ENCODE data around the gene GALNT17.
"Not testable (repeated sequence)": the region's sequence is repeated elsewhere in the genome, so short reads cannot be mapped to it uniquely, and the experiment has no call there.

Gene GALNT17

DNA sequence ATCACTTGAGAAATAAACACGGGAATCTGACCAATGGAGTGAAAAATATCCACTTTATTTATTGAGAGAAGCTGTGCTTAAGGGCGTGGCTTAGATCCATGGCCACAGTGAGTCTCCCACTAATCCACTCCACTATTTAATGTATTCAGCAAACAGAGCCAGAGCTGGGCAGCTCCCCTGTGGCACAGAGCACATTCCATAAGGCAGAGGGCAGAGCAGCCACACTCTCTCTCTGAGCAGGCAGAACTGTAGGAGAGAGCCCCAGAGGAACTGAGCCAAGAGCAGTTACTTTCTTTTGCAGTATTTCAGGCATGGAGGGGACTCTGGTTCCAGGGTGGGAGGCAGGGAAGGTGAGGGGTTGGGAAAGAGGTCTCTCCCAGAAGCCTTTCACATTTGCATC lies 106.0 kb downstream of the GALNT17 start:
- no peak for DNase-seq

GRCh38 chr7:71238581-71239295 lies 106.8 kb downstream of the GALNT17 start:
- no peak for DNase-seq

GRCh38 chr7:71239586-71240268 lies 107.8 kb downstream of the GALNT17 start:
- no peak for DNase-seq

- DNase-seq, result no peak
Observed at GRCh38 chr7:71243736-71244410, 111.9 kb downstream of the GALNT17 start.

DNA sequence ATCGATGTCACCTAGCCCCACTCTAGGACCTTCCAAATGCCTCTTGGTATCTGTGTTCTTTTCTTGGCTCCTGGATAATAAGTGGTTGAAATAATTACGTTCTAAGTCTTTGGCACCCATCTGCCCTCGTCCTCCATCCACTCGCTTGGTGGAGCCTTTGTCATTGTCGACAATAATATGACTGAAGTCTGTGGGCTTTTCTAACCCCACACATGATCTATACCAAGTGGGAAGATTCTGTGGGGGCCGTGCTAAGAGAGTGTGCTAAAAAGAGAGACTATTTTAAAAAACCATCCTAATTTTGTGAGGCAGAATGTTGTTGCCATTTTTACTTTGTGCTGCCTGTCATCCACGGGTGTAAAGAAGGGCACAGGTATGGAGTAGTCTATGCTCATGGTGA lies 113.1 kb downstream of the GALNT17 start:
- DNase-seq, result no peak

GRCh38 chr7:71251706-71252105 lies 119.8 kb downstream of the GALNT17 start:
- DNase-seq, result no peak

DNA sequence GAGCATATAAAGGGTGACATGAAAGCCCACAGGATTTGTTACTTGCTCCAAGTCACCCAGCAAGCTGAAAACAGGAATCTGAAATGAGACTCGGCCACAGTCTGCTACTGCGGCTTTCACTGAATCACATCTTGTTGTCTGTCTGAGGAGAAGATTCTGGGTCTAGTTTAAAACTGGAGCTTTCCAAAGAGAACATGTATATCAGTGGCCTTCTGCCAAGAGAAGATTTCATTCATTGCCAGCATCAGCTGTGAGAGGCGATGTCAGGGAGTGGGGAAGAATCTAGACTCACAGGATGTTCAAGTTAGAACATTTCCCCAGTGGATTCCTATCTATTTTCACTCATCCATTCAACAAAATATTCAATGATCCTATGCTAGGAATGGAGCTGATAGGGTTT lies 122.8 kb downstream of the GALNT17 start:
- no peak for DNase-seq

DNA sequence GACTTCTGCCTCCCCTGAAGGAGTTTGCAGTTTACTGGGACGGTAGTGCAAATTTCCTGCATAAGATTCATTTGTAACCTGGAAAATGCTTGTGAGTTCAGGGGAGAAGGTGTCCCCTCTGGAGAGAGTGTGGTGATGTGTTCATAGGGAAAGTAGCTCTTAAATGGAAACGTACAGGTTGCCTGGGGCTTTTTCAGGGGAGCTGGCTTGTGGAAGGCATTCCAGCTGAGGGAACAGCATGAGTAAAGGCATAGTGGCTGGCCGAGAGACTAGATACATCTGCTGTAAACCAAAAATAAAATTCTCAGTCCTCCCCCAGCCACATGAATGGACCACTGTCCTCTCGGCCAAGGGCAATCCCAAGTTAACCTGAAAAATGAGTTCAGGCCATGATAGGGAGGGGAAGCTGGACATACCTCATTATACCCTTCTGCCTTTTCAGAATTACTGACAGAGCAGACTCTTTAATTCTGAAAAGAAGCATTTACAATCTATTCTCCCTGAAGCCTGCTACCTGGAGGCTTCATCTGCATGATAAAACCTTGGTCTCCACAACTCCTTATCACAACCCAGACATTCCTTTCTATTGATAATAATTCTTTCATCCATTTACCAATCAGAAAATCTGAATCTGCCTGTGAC lies 123.7 kb downstream of the GALNT17 start:
- no peak for DNase-seq

- DNase-seq, result no peak
Observed at GRCh38 chr7:71261066-71261465, 129.1 kb downstream of the GALNT17 start.

GRCh38 chr7:71262834-71263233 lies 130.9 kb downstream of the GALNT17 start:
- DNase-seq, result not testable (repeated sequence)

DNA sequence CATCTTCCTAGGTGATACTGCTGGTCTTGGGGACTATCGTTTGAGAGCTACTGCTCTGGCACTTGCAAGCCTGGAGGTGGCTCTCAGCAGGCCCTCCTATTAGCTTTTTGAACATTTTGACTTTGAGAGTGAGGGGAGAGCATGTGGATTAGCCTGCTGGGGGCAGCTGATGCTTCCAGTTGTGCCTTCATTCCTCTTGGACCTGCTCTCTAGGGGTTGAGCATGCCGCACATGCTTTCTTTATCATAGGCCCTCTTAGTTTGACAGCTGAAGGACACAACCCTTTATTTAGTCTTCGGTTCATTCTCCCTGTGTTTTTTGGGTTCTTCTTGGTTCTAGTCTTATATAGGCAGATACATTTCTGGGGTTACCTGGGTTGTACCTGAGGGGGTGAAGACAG lies 132.1 kb downstream of the GALNT17 start:
- no peak for DNase-seq

- DNase-seq, result no peak
Observed at GRCh38 chr7:71266912-71267311, 135.0 kb downstream of the GALNT17 start.

- DNase-seq, result no peak
Observed at GRCh38 chr7:71267734-71268469, 136.0 kb downstream of the GALNT17 start.

DNA sequence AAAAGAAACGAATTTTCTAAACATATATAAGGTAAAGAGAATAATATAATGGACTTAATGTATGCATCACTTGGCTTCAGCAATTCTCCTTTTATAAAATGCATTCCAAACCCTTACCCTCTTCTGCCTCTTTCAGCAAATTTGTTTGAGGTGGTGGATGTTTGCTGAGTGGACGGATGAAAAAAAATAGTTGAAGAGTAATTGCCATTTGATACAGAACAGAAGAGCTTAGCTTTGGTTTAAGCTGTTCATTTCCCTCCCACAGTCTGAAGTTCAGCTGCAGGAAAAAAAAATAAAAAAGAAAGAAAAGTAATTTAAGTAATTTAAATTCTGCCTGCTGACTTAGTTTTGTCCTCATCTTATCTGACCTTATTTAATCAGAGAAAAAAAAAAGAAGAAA lies 138.6 kb downstream of the GALNT17 start:
- DNase-seq, result no peak

DNA sequence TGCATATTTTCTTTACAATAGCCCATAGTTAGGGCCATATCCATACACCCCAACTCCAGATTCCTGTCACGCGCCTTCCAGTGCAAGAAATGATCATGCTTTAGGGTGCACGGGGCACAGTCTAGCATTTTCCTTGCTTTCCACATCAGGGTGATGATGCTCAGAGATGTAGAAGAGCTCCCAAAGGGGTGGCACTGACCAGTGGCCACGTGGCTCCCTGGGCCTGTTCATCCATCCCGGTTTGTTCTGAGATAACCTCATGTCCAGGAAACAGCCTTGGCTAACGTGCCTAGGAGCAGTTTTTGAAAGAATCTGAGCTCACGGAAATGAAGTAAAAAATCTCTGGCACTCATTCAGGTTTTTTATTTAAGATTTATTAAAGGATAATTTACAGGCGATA lies 139.3 kb downstream of the GALNT17 start:
- DNase-seq, result no peak

GRCh38 chr7:71272509-71273490 lies 140.9 kb downstream of the GALNT17 start:
- DNase-seq, result no peak

DNA sequence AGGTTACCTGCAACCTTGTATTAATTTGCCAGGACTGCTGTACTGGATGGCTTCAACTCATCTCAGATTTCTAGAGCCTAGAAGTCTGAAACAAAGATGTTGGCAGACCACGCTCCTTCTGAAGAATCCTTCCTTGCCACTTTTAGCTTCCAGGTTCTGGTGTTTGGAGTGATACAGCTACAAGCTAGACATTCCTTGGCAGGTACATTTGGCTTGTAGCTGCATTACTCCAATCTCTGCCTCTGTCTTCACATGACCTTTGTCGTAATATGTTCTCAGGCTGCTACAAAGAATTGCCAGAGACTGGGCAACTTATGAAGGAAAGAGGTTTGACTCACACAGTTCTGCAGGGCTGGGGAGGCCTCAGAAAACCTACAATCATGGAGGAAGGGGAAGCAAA lies 146.3 kb downstream of the GALNT17 start:
- no peak for DNase-seq

- no peak for DNase-seq
Observed at GRCh38 chr7:71281261-71281660, 149.3 kb downstream of the GALNT17 start.

- DNase-seq, result no peak
Observed at GRCh38 chr7:71283802-71284201, 151.9 kb downstream of the GALNT17 start.

GRCh38 chr7:71285571-71286145 lies 153.7 kb downstream of the GALNT17 start:
- no peak for DNase-seq

DNA sequence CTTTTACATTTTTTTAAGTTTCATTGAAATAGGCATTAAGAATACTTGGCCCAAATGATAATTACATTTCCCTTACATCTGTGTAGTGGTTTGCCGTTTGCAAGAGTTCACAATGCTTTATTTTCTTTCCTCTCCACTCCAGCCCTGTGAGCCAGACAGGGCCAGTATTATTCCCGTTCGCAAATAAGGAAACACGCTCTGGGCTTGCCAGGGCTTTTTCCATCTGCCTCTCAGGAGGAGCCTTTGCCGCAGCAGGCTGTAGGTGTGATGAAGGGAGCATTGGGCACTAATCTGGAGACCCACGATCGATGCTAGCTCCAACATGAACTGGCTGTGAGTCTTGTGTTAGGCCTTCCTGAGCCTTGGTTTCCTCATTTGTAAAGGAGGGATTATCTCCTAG lies 154.4 kb downstream of the GALNT17 start:
- DNase-seq, result no peak
